SU-DHL-6 (cell line): Measurements from ENCODE around the gene CHSY3.

Experiments
- H2AFZ ChIP-seq: fragments of 200-600 bp; sonication (generic); 2 replicates; pipeline ENCODE4 v1.6.1; 2014; ENCODE audit warnings: low read depth, mild to moderate bottlenecking, moderate library complexity, mixed read lengths, antibody characterized with exemption, low read length; ENCODE audit not compliant: severe bottlenecking
- H3F3A ChIP-seq: fragments of 200-600 bp; shearing (Covaris generic); 2 replicates; pipeline ENCODE4 v1.6.0; 2016; ENCODE audit warnings: antibody characterized with exemption, mild to moderate bottlenecking; ENCODE audit not compliant: insufficient read depth
- H3K27ac ChIP-seq: fragments of 200-600 bp; sonication (generic); 2 replicates; pipeline ENCODE4 v1.5.1; 2016; ENCODE audit warnings: low read depth, mild to moderate bottlenecking, low read length, moderate library complexity, mixed read lengths
- H3K27me3 ChIP-seq: fragments of 200-600 bp; sonication (generic), shearing (Covaris generic); 2 replicates; pipeline ENCODE4 v1.6.0; 2014; ENCODE audit warnings: mild to moderate bottlenecking, low read length
- H3K36me3 ChIP-seq: fragments of 200-600 bp; sonication (generic); 2 replicates; pipeline ENCODE4 v1.6.1; 2014; ENCODE audit warnings: mild to moderate bottlenecking, low read length, mixed read lengths
- H3K4me2 ChIP-seq: fragments of 300-600, 200-600 bp; shearing (Covaris generic), sonication (generic); 2 replicates; pipeline ENCODE4 v1.6.0; 2014; ENCODE audit warnings: low read length, low read depth, mild to moderate bottlenecking; ENCODE audit not compliant: poor library complexity, severe bottlenecking
- H3K4me3 ChIP-seq: fragments of 200-600 bp; sonication (generic); 2 replicates; pipeline ENCODE4 v1.5.1; 2014; ENCODE audit warnings: antibody characterized with exemption, low read length, mild to moderate bottlenecking, mixed read lengths; ENCODE audit not compliant: insufficient read depth, poor library complexity, severe bottlenecking
- H3K79me2 ChIP-seq: fragments of 200-600 bp; sonication (generic); 2 replicates; pipeline ENCODE4 v1.6.1; 2014; ENCODE audit warnings: mild to moderate bottlenecking, low read length, moderate library complexity; ENCODE audit not compliant: insufficient read depth
- H3K9ac ChIP-seq: fragments of 200-600 bp; sonication (generic); 2 replicates; pipeline ENCODE4 v1.7.0; 2014; ENCODE audit warnings: mild to moderate bottlenecking, low read length
- H3K9me2 ChIP-seq: fragments of 200-600 bp; sonication (generic); replicated peaks from 2 replicates; pipeline ENCODE4 v1.6.1; 2014; ENCODE audit warnings: low read length; ENCODE audit not compliant: insufficient read depth
- H3K9me3 ChIP-seq: fragments of 200-600 bp; sonication (generic); 2 replicates; pipeline ENCODE4 v1.6.1; 2014; ENCODE audit warnings: low read length, mixed read lengths; ENCODE audit not compliant: insufficient read depth
- H4K20me1 ChIP-seq: fragments of 200-600 bp; sonication (generic); 2 replicates; pipeline ENCODE4 v1.6.1; 2014; ENCODE audit warnings: low read depth, mild to moderate bottlenecking, antibody characterized with exemption, low read length, moderate library complexity, mixed read lengths
- CTCF ChIP-seq: fragments of 200-600 bp; sonication (generic); IDR thresholded peaks from one replicate; pipeline ENCODE4 v1.5.1; 2017; ENCODE audit warnings: antibody characterized with exemption, mild to moderate bottlenecking, low read length, moderate library complexity; ENCODE audit not compliant: insufficient read depth, poor library complexity, severe bottlenecking
- EZH2phosphoT487 ChIP-seq: fragments of 200-600 bp; sonication (generic), shearing (Covaris generic); conservative IDR thresholded peaks from 2 replicates; pipeline ENCODE4 v1.6.1; 2018; ENCODE audit warnings: mild to moderate bottlenecking, antibody characterized with exemption, low read length, moderate library complexity, mixed read lengths

Gene CHSY3

GRCh38 chr5:129963359-129963758 is 59.1 kb downstream of the CHSY3 start:
- H3K79me2 ChIP-seq = no peaks in the 10 kb centered on the region
- no peak overlapping the region for H2AFZ ChIP-seq
- no peaks in the 10 kb centered on the region for H3K9me2 ChIP-seq
- H3K4me3 ChIP-seq = no peak overlapping the region
- H3K27ac ChIP-seq = no peak overlapping the region
- no peak overlapping the region for H3K9ac ChIP-seq
- no peak overlapping the region for H3K4me2 ChIP-seq
- no peaks in the 10 kb centered on the region for H3K36me3 ChIP-seq
- TF ChIP-seq EZH2phosphoT487 = no peak
- no peak for TF ChIP-seq CTCF
- no peaks in the 10 kb centered on the region for H3K9me3 ChIP-seq
- no peaks in the 10 kb centered on the region for H3F3A ChIP-seq
- no peaks in the 10 kb centered on the region for H4K20me1 ChIP-seq
- no peaks in the 10 kb centered on the region for H3K27me3 ChIP-seq

- H3F3A ChIP-seq = no peaks in the 10 kb centered on the region
- no peak overlapping the region for H3K4me2 ChIP-seq
- H3K27me3 ChIP-seq = no peaks in the 10 kb centered on the region
- H4K20me1 ChIP-seq = no peaks in the 10 kb centered on the region
- H3K4me3 ChIP-seq = no peak overlapping the region
- no peaks in the 10 kb centered on the region for H3K9me3 ChIP-seq
- no peak overlapping the region for H3K9ac ChIP-seq
- H3K79me2 ChIP-seq = no peaks in the 10 kb centered on the region
- TF ChIP-seq CTCF = no peak
- no peak for TF ChIP-seq EZH2phosphoT487
- no peak overlapping the region for H2AFZ ChIP-seq
- H3K27ac ChIP-seq = no peak overlapping the region
- H3K36me3 ChIP-seq = no peaks in the 10 kb centered on the region
- H3K9me2 ChIP-seq = no peaks in the 10 kb centered on the region
These were observed 61.8 kb downstream of the CHSY3 start for GRCh38 chr5:129966071-129966470.

GRCh38 chr5:129971714-129972113 is 67.4 kb downstream of the CHSY3 start:
- TF ChIP-seq EZH2phosphoT487 (no peak), CTCF (no peak)
- Histone ChIP-seq H3K27ac (no peak overlapping the region), H3K9me3 (no peaks in the 10 kb centered on the region), H2AFZ (no peak overlapping the region), H3K4me3 (no peak overlapping the region), H3F3A (no peaks in the 10 kb centered on the region), H4K20me1 (no peaks in the 10 kb centered on the region), H3K79me2 (no peaks in the 10 kb centered on the region), H3K36me3 (no peaks in the 10 kb centered on the region), H3K4me2 (no peak overlapping the region), H3K27me3 (no peaks in the 10 kb centered on the region), H3K9me2 (no peaks in the 10 kb centered on the region), H3K9ac (no peak overlapping the region)
